Subcutaneous abdominal adipose tissue (tissue), 5 donors: Measurements from ENCODE around the gene SH3GL2.

ENCODE experiments used
- H3K27ac ChIP-seq: one replicate; pipeline ENCODE4 v1.7.0; 2013; ENCODE audit warnings: low read depth, mild to moderate bottlenecking, inconsistent platforms, low read length, moderate library complexity
- H3K27me3 ChIP-seq, 5 donors: one replicate each; pipeline ENCODE4 v1.7.0; 2013; ENCODE audit warnings: low read length in 5 of 5, inconsistent platforms in 1 of 5; ENCODE audit not compliant: control insufficient read depth in 5 of 5, insufficient read depth in 4 of 5
- H3K36me3 ChIP-seq, 5 donors: one replicate each; pipeline ENCODE4 v1.7.0; 2013; ENCODE audit warnings: low read length in 5 of 5; ENCODE audit not compliant: control insufficient read depth in 5 of 5, insufficient read depth in 5 of 5
- H3K4me1 ChIP-seq, 5 donors: one replicate each; pipeline ENCODE4 v1.7.0; 2013; ENCODE audit warnings: low read length in 5 of 5, mild to moderate bottlenecking in 3 of 5, moderate library complexity in 1 of 5; ENCODE audit not compliant: control insufficient read depth in 5 of 5, insufficient read depth in 5 of 5
- H3K4me3 ChIP-seq, 5 donors: one replicate each; pipeline ENCODE4 v1.7.0; 2013; ENCODE audit warnings: low read length in 5 of 5, low read depth in 1 of 5
- H3K9ac ChIP-seq, 5 donors: one replicate each; pipeline ENCODE4 v1.7.0; 2013; ENCODE audit warnings: low read length in 5 of 5, mild to moderate bottlenecking in 4 of 5, moderate library complexity in 3 of 5
- H3K9me3 ChIP-seq, 5 donors: one replicate each; pipeline ENCODE4 v1.7.0; 2013; ENCODE audit warnings: low read length in 5 of 5; ENCODE audit not compliant: control insufficient read depth in 5 of 5
- donor health status: healthy.
- donor health status: healthy.
- donor health status: healthy.
- donor health status: healthy.
- donor health status: healthy.

The SH3GL2 gene

DNA sequence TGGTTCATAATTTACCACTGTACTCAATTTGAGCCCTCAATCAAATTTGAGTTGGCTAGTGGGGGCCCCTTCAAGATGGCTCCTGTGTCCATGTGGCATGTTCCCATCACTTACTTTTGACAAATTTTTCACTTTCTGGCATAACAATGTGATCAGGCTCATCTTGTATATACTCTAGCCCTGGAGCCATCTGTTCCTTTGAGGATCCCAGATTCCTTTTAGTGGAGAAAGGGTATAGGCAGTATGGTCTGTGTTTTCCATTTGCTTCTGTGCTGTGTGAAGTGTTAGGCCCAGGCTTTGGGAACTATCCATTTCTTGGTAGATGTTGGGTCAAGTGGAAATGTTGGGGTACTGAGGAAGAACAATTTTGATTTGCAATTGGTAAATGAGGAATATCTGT lies 45.7 kb downstream of the SH3GL2 start:
- Histone ChIP-seq H3K9ac (no peak overlapping the region), H3K27me3 (no peaks in the 10 kb centered on the region), H3K4me3 (no peak overlapping the region), H3K36me3 (no peaks in the 10 kb centered on the region), H3K27ac (no peak overlapping the region), H3K9me3 (no peaks in the 10 kb centered on the region), H3K4me1 (no peaks in the 10 kb centered on the region)

DNA sequence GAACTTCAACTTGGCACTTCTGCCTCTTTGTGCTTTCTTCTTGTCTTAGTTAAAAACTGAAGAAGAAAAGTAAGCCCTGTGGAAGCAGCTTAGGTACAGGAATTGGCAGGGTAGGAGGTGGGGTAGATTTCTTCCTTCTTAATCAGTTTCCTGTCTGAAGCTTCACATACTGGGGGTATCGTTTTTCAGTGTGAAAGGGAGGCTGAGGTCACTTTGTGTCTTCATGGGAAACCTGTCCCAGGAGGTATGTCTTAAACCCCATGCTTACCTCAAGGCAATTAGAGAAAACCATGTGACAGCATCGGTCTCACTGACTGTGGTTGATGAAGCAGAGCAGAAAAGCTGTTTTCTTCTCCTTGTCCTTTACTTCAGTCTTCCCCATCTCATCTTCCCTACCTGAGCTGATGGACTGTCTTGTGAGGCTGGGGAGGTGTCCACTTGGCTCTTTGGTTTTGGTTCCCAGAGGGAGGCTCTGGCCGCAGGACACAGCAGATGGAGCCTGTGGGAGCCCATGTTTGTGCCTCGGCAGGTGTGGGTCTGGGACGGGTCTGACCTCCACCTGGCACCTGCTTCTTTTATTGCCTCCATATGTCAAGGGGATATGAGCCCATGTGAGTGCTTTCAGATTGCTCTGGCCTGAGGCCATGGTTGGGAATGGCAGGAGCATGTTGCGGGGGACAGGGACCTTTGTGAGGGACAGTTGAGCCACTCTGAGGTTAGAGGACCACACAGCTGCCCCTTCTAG lies 47.0 kb downstream of the SH3GL2 start:
- no peaks in the 10 kb centered on the region for H3K4me1 ChIP-seq
- H3K9me3 ChIP-seq: no peaks in the 10 kb centered on the region
- no peak overlapping the region for H3K9ac ChIP-seq
- no peak overlapping the region for H3K27ac ChIP-seq
- no peak overlapping the region for H3K4me3 ChIP-seq
- H3K27me3 ChIP-seq: peaks cover 0 to 3% (median 0%) of the 10 kb centered on the region in 5 donors
- H3K36me3 ChIP-seq: no peaks in the 10 kb centered on the region

DNA sequence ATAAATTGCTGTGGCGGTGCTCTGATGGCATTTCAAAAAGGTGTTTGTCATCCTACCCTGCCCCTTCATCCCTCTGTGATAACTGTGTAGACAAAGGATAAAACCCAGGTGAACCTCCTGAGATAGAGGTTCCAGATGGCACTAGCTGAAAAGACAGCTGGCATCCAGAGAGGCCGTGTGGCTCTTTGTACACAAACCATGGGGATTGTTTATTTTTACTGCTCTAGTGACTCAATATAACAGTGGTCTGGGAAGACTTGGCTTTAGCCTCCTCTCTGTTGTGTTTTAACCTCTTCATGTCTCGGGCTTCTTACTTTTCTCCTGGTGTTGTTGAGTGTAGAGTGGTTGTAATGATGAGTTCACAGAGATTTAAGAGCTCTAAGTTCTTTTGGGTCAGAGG lies 48.8 kb downstream of the SH3GL2 start:
- Histone ChIP-seq H3K9ac (no peak overlapping the region), H3K27ac (no peak overlapping the region), H3K27me3 (peaks cover 0 to 3% (median 0%) of the 10 kb centered on the region in 5 donors), H3K4me1 (no peaks in the 10 kb centered on the region), H3K9me3 (no peaks in the 10 kb centered on the region), H3K36me3 (no peaks in the 10 kb centered on the region), H3K4me3 (no peak overlapping the region)

DNA sequence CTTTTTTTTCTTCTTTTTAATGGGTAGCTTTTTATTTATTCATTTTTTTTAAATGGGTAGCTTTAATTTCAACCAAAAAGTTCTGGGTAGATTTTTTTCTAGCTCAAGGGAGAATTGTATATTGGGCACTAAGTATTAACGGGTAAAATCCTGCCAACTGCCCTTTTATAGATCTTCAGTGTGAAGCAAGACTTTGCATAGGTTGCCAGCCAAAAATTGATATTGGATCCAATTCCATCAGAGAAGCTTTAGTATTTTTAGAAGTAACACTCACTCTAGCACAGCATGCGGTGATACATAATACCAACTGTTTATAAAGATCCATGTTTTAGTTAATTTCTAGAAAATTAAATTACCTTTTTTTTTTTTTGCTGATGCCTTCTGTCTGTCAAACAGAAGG lies 49.8 kb downstream of the SH3GL2 start:
- Histone ChIP-seq H3K27ac (no peak overlapping the region), H3K4me3 (no peak overlapping the region), H3K4me1 (no peaks in the 10 kb centered on the region), H3K36me3 (no peaks in the 10 kb centered on the region), H3K9ac (no peak overlapping the region), H3K27me3 (peaks cover 0 to 3% (median 0%) of the 10 kb centered on the region in 5 donors), H3K9me3 (peaks cover 0 to 4% (median 0%) of the 10 kb centered on the region in 5 donors)

DNA sequence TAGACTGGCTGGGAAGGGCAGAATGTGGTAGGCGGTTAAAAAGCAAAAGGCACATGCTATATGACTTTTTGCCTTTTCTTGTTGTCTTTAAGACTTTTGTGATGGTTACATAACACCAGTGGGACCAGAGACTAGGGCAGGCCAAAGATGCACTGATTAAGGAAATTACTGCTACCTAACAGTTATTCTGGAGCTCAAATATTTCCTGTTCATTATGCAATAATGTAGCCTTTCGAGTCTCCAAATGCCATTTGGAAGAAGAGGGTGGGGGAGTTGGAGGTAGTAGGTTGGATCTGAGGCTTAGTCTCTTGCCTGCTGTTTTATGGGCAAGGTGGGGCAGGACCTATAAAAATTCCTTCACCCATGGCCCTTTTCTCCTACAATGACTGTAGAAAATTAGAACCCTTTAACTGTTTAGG lies 51.7 kb downstream of the SH3GL2 start:
- Histone ChIP-seq H3K4me1 (no peaks in the 10 kb centered on the region), H3K4me3 (no peak overlapping the region), H3K36me3 (no peaks in the 10 kb centered on the region), H3K27ac (no peak overlapping the region), H3K9ac (no peak overlapping the region), H3K9me3 (peaks cover 0 to 5% (median 0%) of the 10 kb centered on the region in 5 donors), H3K27me3 (peaks cover 0 to 3% (median 0%) of the 10 kb centered on the region in 5 donors)

DNA sequence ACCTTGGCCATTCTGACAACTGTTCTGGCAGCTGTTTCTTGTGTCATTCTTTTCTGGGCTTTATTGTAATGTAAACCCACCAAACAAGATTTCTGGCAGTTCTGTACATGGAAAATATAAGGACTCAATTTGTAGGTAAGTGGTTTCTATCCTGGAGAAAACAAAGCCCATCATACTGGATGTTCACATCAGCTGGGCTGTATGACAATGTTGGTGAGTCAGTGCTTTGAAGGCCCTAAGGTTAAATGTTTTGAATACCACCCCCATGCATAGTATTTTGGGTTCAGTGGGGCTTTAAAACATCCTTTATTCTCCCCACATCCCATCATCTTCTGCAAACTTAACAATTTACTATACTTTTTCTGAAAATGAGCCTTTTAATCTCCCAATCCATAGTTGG lies 52.5 kb downstream of the SH3GL2 start:
- H3K27me3 ChIP-seq: peaks cover 0 to 3% (median 0%) of the 10 kb centered on the region in 5 donors
- no peaks in the 10 kb centered on the region for H3K4me1 ChIP-seq
- no peaks in the 10 kb centered on the region for H3K36me3 ChIP-seq
- no peak overlapping the region for H3K27ac ChIP-seq
- H3K9me3 ChIP-seq: peaks cover 0 to 5% (median 0%) of the 10 kb centered on the region in 5 donors
- H3K4me3 ChIP-seq: no peak overlapping the region
- no peak overlapping the region for H3K9ac ChIP-seq

DNA sequence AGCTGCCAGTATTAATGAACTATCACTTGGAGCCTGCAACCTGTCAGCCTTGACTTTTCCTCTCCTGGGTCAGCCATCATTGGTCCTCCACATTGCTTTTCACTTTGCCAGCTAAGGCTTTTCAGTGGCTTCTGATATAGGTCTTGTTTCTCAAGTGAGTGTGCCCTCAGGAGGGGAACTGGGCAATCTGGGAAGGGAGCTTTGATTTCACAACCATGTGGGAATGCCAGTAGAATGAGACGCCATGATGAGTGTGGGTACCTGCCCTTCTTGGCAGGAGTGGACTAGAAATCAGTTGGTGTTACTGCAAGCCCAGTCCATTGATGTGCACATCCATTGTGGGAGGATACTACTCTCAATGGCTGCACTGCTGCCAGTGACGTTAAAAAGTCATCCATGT lies 54.1 kb downstream of the SH3GL2 start:
- Histone ChIP-seq H3K9me3 (peaks cover 0 to 5% (median 0%) of the 10 kb centered on the region in 5 donors), H3K9ac (no peak overlapping the region), H3K4me1 (no peaks in the 10 kb centered on the region), H3K36me3 (no peaks in the 10 kb centered on the region), H3K4me3 (no peak overlapping the region), H3K27me3 (peaks cover 0 to 3% (median 0%) of the 10 kb centered on the region in 5 donors), H3K27ac (no peak overlapping the region)

DNA sequence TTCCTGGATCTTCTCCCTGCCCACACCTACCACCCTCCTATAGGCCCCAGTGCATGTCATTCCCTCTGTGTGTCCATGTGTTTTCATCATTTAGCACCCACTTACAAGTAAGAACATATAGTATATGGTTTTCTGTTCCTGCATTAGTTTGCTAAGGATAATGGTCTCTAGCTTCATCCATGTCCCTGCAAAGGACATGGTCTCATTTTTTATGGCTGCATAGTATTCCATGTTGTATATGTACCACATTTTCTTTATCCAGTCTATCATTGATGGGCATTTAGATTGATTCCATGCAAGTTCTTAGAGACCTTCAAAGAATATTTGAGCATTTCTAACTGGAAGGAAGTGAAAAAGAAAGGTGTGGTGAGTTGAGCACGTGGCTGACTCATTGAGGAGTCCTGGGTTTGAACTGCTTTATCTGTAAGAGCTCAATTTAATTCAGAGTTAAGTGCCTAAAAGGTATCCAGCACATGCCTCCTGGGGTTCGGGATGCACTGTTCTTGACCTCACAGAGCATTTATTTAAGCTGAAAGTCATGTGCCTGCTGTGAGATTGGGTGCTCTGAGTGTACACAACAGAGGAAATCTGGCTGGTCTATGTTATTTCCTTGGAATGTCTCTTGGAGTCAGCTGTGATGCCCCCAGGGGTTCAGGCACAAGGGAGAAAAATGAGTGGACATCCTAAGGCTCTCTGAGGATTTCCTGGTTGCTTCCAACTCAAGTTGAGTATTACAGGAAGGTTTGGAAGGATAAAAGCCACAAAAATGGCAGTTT lies 56.4 kb downstream of the SH3GL2 start:
- Histone ChIP-seq H3K36me3 (no peaks in the 10 kb centered on the region), H3K4me1 (no peaks in the 10 kb centered on the region), H3K27me3 (peaks cover 0 to 3% (median 0%) of the 10 kb centered on the region in 5 donors), H3K4me3 (no peak overlapping the region), H3K9ac (no peak overlapping the region), H3K9me3 (peaks cover 0 to 5% (median 0%) of the 10 kb centered on the region in 5 donors), H3K27ac (no peak overlapping the region)

DNA sequence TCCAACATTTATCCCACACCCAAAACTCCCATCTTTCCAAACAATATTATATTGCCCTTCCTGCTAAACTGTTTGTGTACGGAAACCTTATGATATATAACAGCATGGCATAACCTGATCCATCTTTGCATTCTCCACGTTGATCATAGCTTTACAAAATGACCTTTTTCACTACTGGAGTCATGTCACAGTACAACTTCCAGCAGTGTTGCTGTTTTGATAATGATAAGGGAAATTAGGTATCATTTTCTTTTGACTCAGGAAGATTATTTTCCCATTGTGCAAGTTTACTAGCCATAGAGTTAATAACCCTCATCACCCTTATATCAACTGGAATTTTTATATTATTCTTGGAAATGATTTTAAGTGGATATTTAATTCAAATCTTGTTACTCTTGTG lies 57.5 kb downstream of the SH3GL2 start:
- H3K36me3 ChIP-seq: no peaks in the 10 kb centered on the region
- no peaks in the 10 kb centered on the region for H3K4me1 ChIP-seq
- H3K27ac ChIP-seq: no peak overlapping the region
- H3K9ac ChIP-seq: no peak overlapping the region
- peaks cover 0 to 5% (median 0%) of the 10 kb centered on the region in 5 donors for H3K9me3 ChIP-seq
- H3K27me3 ChIP-seq: no peaks in the 10 kb centered on the region
- H3K4me3 ChIP-seq: no peak overlapping the region

DNA sequence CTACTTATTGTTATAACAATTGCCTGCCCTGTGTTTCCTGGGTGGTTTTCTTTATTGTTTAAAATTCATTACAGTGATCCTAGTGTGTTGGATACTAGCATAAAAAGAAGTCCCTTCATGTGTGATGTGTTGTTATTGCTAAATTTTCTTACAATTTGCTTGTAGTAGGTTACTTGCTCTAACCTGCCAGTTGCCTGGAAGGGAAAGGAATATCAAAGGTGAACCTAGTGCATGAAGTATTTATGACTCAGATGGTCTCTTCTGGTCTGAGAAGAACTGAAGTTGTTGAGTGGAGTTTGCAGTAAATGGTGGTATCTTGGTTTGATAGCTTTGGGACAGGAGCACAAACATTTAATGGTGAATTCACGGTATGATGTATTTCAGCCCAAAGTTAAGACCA lies 58.0 kb downstream of the SH3GL2 start:
- no peaks in the 10 kb centered on the region for H3K36me3 ChIP-seq
- H3K27me3 ChIP-seq: no peaks in the 10 kb centered on the region
- peaks cover 0 to 5% (median 0%) of the 10 kb centered on the region in 5 donors for H3K9me3 ChIP-seq
- no peak overlapping the region for H3K9ac ChIP-seq
- H3K4me3 ChIP-seq: no peak overlapping the region
- H3K4me1 ChIP-seq: no peaks in the 10 kb centered on the region
- H3K27ac ChIP-seq: no peak overlapping the region
